ENCODE data around the gene MEN1. TPM values are rescaled to one million over a fixed set of nuclear protein-coding genes. Genes with fewer than 3 reads are reported as not detected.

Gene MEN1
- total and polyA plus RNA-seq, 7 donors, result 6.8 to 26.1 (median 9.4) TPM

DNA sequence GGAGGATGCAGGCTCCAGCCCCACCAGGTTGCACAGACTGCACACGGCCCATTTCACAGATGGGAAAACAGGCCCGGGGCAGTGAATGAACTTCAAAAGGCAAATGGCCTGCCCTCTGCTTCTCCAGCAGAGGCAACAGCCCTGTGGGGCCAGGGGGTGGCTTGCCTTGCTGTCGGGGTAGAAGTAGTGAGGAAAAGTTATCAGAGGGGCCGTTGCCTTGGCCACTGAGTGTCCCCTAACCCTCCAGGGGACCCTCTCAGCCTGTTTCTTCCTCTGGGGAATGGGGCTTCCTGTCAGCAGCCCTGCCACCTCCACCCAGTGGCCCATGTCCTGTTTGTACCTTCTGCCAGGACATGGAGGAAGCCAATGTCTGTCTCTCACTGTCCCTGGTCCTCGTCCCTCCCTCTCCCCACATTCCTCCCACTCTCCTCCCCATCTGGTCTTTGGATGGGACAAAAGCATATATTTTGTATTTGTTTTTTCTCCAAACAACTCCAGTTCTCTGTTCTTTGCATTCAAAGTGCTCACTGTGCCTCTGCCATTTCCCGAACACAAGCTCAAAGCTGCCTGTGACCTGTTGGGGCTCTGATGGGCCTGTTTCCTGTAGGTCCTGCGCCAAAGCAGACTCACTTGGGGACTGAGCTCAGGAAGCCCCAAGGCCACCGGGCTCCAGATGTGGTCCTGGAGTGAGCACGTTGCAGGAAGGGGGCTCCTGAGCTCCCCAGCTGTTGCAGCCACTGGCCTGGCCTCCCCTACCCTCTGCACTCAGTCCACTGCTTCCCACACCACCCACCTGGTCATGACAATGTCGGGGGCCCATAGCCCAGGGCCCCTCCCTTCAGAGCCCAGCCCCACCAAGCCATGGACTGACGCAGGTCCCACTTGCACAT lies 16.8 kb downstream of the MEN1 start:
- Histone ChIP-seq H3K4me1 (no peaks in the 10 kb centered on the region), H3K36me3 (peaks cover 4 to 50% (median 12%) of the 10 kb centered on the region in 4 donors), H3K4me3 (no peak overlapping the region), H3K9me3 (no peaks in the 10 kb centered on the region), H3K27me3 (no peaks in the 10 kb centered on the region), H3K27ac (no peak overlapping the region)
- TF ChIP-seq POLR2AphosphoS5 (IDR thresholded peaks at IDR 0.05), result no peak
- TF ChIP-seq, protein P1, sequence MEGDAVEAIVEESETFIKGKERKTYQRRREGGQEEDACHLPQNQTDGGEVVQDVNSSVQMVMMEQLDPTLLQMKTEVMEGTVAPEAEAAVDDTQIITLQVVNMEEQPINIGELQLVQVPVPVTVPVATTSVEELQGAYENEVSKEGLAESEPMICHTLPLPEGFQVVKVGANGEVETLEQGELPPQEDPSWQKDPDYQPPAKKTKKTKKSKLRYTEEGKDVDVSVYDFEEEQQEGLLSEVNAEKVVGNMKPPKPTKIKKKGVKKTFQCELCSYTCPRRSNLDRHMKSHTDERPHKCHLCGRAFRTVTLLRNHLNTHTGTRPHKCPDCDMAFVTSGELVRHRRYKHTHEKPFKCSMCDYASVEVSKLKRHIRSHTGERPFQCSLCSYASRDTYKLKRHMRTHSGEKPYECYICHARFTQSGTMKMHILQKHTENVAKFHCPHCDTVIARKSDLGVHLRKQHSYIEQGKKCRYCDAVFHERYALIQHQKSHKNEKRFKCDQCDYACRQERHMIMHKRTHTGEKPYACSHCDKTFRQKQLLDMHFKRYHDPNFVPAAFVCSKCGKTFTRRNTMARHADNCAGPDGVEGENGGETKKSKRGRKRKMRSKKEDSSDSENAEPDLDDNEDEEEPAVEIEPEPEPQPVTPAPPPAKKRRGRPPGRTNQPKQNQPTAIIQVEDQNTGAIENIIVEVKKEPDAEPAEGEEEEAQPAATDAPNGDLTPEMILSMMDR (IDR thresholded peaks at IDR 0.05), result no peak
- TF ChIP-seq POLR2A (IDR thresholded peaks at IDR 0.05), result no peak
- no peak for TF ChIP-seq EP300 (IDR thresholded peaks at IDR 0.05)
- intact Hi-C loops (cut with DNase I), result no loop called here
- 67 to 89% methylated on average over 11 of the region's 11 CpGs for WGBS, 2 donors
- peak; percentile 69 for DNase-seq

DNA sequence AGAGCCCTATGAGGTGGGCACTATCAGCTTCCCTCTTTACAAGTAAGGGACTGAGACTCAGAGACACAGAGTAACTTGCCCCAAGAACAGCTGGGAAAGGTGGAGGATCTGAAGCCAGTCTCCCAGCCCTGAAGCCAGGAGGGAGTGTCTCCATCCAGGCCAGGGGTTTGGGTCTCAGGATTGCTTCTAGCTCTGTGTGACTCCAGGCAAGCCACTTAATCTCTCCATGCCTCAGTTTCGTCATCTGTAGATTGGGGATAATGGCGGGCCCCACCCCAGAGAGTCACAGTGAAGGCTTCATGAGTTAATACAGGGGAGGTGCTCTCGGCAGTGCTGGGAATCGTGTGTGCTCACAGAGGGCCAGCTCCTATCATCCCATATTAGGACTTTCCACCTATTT lies 17.9 kb downstream of the MEN1 start:
- WGBS, 2 donors, result 94 to 97% methylated on average over 4 of the region's 4 CpGs
- Histone ChIP-seq H3K9me3 (no peaks in the 10 kb centered on the region), H3K4me1 (peaks cover 0 to 7% (median 4%) of the 10 kb centered on the region in 4 donors), H3K27me3 (no peaks in the 10 kb centered on the region), H3K27ac (no peak overlapping the region), H3K36me3 (peaks cover 4 to 50% (median 12%) of the 10 kb centered on the region in 4 donors), H3K4me3 (no peak overlapping the region)
- intact Hi-C loops (cut with DNase I), result no loop called here
- TF ChIP-seq, protein P1 (IDR thresholded peaks at IDR 0.05), result no peak
- TF ChIP-seq POLR2AphosphoS5 (IDR thresholded peaks at IDR 0.05) (no peak), POLR2A (IDR thresholded peaks at IDR 0.05) (no peak), EP300 (IDR thresholded peaks at IDR 0.05) (no peak)
- DNase-seq, result no peak

DNA sequence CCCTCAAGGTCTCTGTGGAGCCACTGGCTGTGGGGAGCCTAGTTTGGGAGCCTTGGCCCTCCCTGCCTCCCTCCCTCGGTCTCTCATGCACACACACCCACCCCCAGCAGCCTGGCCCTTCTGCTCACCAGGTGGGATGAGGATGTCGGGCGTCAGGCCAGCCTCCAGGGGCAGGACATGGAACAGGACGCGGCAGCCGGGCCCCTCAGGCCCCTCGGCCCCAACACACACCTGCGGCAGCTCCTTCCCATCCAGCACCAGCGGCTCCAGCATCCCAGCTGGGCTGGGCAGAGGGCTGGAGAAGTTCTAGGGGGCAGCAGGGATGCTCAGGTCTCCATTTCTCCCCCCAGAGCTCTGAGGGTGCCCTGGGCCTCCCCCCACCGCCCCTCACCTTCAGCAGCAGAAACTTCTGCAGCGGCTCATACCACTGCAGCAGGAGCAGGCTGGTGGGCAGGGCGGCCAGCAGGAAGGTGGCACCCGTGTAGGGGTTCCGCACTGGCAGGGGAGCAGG lies 18.5 kb downstream of the MEN1 start:
- WGBS, 2 donors, result 95 to 97% methylated on average over 14 of the region's 14 CpGs
- no peaks in the 10 kb centered on the region for H3K9me3 ChIP-seq
- intact Hi-C loops (cut with DNase I), result no loop called here
- no peaks in the 10 kb centered on the region for H3K27me3 ChIP-seq
- H3K4me1 ChIP-seq, result peaks cover 0 to 9% (median 6%) of the 10 kb centered on the region in 4 donors
- peaks cover 0 to 44% (median 10%) of the 10 kb centered on the region in 4 donors for H3K36me3 ChIP-seq
- DNase-seq, result peak; percentile 64
- no peak overlapping the region for H3K27ac ChIP-seq
- H3K4me3 ChIP-seq, result no peak overlapping the region
- TF ChIP-seq, protein P1 (IDR thresholded peaks at IDR 0.05), result no peak
- no peak for TF ChIP-seq EP300 (IDR thresholded peaks at IDR 0.05)
- TF ChIP-seq POLR2AphosphoS5 (IDR thresholded peaks at IDR 0.05), result no peak
- TF ChIP-seq POLR2A (IDR thresholded peaks at IDR 0.05), result no peak

DNA sequence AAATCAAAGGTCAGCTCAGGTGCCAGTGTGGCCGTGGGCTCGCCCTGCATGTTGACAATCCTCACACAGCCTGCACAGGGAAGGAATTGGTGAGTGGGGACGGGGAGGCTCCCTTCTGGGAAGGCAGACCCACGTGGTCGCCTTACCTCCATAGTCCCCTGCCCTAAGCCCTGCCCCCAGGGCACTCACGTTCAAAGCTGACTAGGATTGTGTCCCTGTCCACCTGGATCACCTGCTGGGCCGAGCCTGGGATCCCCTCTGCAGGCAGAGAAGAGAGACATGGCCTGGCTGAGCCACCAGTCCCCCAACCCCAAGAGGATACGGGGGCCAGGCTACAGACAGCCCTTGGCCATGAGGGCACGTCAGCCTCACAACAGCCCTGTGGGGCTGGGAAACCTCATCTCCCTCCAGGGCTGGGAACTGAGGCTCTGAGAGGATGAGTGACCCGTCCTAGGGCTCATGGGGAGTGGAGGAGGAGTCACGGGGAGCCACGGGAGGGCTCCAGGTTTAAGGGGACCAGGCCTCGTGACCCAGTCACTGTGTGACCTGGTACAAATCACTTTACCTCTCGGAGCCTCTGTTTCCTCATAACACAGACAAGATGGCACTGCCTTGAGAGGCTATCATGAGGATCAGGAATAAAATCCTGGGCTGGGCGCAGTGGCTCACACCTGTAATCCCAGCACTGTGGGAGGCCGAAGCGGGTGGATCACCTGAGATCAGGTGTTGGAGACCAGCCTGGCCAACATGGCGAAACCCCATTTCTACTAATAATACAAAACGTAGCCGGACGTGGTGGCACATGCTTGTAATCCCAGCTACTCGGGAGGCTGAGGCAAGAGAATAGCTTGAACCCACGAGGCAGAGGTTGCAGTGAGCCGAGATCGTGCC lies 19.9 kb downstream of the MEN1 start:
- Histone ChIP-seq H3K36me3 (peaks cover 0 to 30% (median 6%) of the 10 kb centered on the region in 4 donors), H3K4me1 (peaks cover 0 to 9% (median 6%) of the 10 kb centered on the region in 4 donors), H3K27me3 (no peaks in the 10 kb centered on the region), H3K4me3 (no peak overlapping the region), H3K9me3 (no peaks in the 10 kb centered on the region), H3K27ac (no peak overlapping the region)
- DNase-seq, result peak; percentile 59
- 88 to 93% methylated on average over 25 of the region's 25 CpGs for WGBS, 2 donors
- intact Hi-C loops (cut with DNase I), result no loop called here
- TF ChIP-seq EP300 (IDR thresholded peaks at IDR 0.05) (no peak), POLR2A (IDR thresholded peaks at IDR 0.05) (no peak), POLR2AphosphoS5 (IDR thresholded peaks at IDR 0.05) (no peak)
- TF ChIP-seq, protein P1 (IDR thresholded peaks at IDR 0.05), result no peak
